IPS-11a (cell line): Measurements from ENCODE around the gene ITSN2.
"Not testable (repeated sequence)": the region's sequence is repeated elsewhere in the genome, so short reads cannot be mapped to it uniquely, and the experiment has no call there.

Source experiments
- H3K4me3 ChIP-seq: one replicate; pipeline ENCODE4 v1.5.1; 2013; ENCODE audit warnings: low read depth, low read length, control low read depth

ITSN2 gene

DNA sequence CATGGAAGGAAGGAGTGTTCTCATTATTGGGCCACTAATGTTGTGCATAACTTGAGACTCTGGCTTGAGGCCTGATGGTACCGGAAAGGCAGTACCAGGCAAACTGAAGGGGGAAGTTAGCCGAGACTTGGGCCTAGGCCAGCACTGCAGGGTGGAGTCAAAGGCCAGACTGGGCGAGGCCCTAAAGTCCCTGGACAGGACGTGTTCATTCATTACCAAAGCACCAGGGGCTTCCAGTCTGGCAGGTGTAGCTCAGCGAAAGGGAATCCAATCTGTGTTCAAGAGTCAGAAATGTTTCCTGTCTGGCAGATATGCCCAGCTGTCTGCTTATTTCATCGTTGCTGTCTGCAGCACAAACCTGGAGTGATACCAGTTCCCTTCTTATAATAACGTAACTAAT is 4.7 kb upstream of the ITSN2 start:
- no peak overlapping the region for H3K4me3 ChIP-seq

- H3K4me3 ChIP-seq = no peak overlapping the region
These were observed 3.0 kb upstream of the ITSN2 start for GRCh38 chr2:24363301-24363700.

DNA sequence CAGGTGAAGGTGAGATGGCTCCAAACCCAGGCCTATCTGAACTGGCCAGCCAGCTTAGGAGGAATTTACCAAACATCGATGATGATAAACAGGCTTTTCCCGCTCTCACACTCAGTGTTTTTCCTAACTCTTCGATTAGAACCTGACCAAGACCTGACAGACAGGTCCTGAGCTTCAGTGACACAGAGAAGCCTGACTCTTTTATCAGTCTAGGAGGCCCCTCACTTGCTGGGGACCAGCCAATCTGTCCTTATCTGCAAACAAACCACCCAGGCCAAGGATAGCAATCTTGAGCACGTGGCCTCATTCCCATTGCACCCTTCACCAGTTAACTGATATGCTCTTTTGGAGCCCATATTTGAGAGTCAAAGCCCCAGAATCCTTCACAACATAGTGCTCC is 1.9 kb upstream of the ITSN2 start:
- H3K4me3 ChIP-seq = no peak overlapping the region

DNA sequence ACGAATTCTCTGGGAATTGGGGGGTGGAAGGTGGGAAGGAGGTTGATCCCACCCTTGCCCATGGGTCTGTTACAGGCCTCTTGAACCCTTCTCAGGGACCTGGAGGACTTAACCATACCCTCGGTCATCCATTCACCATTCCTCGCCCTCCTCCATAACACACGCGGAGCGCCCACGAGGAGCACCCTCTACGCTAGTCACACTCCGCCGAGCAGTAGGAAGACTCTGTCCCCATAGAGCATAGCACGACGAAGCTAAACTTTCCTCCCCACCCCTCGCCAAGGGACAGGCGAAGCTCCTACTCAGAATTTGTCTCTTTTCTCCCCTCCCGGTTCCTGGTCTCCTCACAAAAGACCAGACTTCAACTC is 611 bp upstream of the ITSN2 start:
- no peak overlapping the region for H3K4me3 ChIP-seq

- peak overlapping the region; percentile 69 for H3K4me3 ChIP-seq
These were observed 947 bp downstream of the ITSN2 start for GRCh38 chr2:24359129-24360049.

DNA sequence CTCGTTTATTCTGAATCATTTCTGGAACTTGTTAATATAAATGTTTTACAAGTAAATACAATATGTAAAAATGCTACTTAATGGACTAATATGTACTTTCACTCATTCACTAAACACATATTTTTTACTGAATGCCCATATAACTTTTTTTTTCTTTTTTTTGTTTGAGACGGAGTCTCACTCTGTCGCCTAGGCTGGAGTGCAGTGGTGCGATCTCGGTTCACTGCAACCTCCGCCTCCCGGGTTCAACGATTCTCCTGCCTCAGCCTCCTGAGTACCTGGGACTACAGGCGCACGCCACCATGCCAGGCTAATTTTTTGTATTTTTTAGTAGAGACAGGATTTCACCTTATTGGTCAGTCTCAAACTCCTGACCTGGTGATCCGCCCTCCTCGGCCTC is 2.6 kb downstream of the ITSN2 start:
- not testable (repeated sequence) for H3K4me3 ChIP-seq

DNA sequence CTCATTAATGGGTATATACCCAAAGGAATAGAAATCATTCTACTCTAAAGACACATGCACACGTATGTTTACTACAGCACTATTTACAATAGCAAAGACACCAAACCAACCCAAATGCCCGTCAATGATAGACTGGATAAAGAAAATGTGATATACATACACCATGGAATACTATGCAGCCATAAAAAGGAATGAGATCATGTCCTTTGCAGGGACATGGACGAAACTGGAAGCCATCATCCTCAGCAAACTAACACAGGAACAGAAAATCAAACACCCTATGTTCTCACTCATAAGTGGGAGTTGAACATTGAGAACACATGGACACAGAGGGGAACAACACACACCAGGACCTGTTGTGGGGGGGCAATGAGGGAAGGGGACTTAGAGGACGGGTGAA is 3.2 kb downstream of the ITSN2 start:
- not testable (repeated sequence) for H3K4me3 ChIP-seq

DNA sequence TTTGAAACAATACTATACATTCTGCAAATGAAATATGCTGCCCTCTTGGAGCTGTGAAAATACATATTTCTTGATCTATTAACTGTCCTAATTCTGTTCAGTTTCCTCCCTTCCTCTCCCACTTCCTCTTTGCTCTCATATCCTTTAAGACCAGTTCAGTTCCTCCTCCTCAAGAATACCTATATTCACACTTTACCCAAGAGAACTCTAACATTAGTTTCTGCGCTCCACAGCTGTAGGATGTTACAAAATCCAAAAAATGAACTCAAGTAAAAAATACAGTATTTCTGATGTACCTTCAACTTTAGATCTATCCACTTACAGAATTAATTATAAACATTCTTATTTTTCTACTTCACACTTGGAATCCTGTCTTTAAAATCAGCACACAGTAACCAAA is 5.4 kb downstream of the ITSN2 start:
- H3K4me3 ChIP-seq = no peak overlapping the region

DNA sequence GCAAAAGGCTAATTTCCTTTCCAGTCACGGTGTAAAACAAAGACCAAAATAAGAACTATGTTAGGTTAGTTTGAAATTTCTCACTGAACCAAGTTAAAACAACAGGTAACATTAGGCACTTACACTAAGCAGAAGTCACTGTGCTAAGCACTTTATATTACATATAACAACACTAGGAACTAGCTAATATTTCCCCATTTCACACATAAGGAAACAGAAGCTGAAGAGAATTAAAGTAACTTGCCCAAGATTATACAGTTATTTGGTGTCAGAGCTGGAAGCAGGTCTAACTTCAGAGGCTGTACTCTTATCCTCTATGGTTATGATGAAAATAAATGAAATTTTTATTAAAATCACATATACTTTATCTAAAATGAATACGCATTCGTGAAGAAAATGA is 5.9 kb downstream of the ITSN2 start:
- H3K4me3 ChIP-seq = no peak overlapping the region

DNA sequence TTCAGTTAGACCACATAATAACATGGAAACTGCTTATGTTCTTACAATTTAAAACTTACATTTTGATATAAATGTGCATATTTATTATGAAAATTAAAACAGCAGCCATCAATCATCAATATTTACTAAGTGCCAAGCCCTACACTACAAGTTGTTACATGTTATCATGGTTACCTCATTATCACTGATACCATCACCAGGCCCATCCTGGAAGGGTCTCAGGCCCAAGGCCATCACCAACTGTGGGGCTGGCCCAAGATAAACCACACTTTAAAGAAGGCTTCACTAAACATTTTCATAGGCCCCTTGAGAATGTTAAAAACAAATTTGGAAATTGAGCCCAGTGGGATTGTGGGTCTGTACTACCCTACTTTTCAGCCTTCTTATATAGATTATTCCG is 6.4 kb downstream of the ITSN2 start:
- no peak overlapping the region for H3K4me3 ChIP-seq

- H3K4me3 ChIP-seq = no peak overlapping the region
These were observed 7.0 kb downstream of the ITSN2 start for GRCh38 chr2:24353364-24353763.

DNA sequence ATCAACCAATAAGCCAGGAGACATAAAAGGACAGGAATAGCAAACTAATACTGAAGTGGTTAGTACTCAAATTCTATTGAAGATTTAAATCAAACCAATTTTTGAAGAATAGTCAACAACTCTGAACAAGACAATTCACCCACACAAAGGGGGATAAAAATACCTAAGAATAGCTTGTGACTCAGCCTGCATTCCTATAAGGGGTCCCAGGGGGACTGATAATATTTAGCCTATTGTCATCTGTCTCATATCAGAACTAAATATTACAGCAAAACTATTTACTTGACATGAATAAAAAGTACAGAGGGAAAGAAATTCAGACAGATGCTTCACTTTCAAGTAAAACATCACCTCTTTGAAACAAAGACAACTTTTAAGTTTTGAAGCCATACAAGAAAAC is 7.7 kb downstream of the ITSN2 start:
- H3K4me3 ChIP-seq = no peak overlapping the region

- no peak overlapping the region for H3K4me3 ChIP-seq
These were observed 8.4 kb downstream of the ITSN2 start for GRCh38 chr2:24351981-24352380.

- H3K4me3 ChIP-seq = no peak overlapping the region
These were observed 8.8 kb downstream of the ITSN2 start for GRCh38 chr2:24351627-24351938.

DNA sequence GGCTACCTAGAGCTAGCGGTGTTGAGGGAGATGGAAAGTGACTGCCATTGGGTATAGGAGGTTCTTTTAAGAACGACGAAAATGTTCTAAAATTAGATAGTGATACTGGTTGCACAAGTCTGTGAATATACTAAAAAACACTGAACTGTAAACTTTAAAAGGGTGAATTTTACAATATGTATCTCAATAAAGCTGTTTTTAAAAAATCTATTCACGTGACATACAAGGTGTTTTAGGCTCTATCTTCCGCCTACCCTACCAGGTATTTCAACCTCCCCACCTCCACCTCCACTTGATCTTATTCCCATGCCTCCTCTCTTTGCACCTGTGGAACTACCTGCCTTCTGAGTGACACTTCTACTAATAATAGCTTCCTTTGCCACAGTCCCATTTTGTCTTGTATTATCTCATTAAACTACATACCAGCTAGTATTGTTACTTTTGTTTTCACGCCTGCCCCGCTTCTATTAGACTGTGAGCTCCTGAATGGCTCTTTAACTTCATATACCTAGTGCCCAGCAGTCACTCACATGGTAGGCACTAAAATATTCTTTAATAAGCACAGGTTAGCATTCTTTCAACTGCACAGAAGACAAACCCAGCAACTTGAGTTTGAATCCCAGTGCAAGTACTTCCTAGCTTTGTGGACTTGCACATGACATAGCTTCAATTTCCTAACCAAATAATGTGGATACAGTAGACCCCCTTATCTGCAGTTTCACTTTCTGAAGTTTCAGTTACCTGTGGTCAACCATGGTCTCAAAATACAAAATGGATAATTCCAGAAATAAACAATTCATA is 9.3 kb downstream of the ITSN2 start:
- no peak overlapping the region for H3K4me3 ChIP-seq

DNA sequence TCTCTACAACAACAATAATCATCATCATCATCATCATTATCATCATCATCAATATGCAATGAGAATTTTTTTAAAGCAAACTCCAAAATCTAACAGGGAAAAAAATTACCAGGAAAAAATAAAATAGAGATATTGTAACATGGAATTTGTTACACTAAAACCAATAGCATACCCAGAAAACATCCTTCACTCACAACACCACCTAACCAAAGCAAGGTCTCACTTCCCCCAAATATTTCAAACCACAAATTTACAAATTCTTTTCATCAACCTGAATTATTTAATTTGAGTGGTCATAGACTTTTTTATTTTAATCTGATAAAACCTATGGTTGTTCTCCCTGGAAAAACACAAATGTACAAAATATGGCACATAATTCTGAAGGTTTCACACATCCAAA is 11.2 kb downstream of the ITSN2 start:
- H3K4me3 ChIP-seq = no peak overlapping the region

DNA sequence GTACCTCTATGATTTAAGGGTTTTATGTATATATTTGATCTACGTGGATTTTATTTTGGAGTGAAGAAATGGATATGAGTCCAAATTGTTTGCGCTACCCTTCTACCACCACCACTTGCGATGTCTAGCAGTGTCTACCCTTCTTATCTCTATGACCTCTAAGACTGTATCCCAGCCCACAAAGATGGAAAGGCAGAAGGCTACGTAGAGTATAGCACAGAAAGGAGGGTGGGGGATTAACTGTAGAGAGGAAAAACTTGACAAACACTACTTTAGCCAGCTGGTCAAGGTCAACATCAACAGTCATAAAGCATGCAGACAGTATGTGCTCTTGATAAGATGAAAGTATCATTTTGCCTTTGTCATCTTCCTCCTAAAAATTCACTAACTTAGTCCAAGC is 14.4 kb downstream of the ITSN2 start:
- H3K4me3 ChIP-seq = no peak overlapping the region

GRCh38 chr2:24343225-24343882 is 17.0 kb downstream of the ITSN2 start:
- H3K4me3 ChIP-seq = no peak overlapping the region

- no peak overlapping the region for H3K4me3 ChIP-seq
These were observed 18.0 kb downstream of the ITSN2 start for GRCh38 chr2:24342110-24342910.

GRCh38 chr2:24339856-24340262 is 20.5 kb downstream of the ITSN2 start:
- no peak overlapping the region for H3K4me3 ChIP-seq

GRCh38 chr2:24339098-24339497 is 21.2 kb downstream of the ITSN2 start:
- H3K4me3 ChIP-seq = not testable (repeated sequence)
